GM12864 (cell line): ENCODE results near the gene OTOGL.

Experiments
- DNase-seq: peaks from one replicate; pipeline ENCODE4 v3.0.0-alpha.2; 2011; ENCODE audit warnings: low read depth
- H3K4me3 ChIP-seq: 2 replicates; pipeline ENCODE4 v1.5.1; 2011; ENCODE audit warnings: mild to moderate bottlenecking, low read depth, low read length, control low read depth
- CTCF ChIP-seq: IDR thresholded peaks from 2 replicates; pipeline ENCODE4 v1.5.1; 2011; ENCODE audit warnings: low read depth, mild to moderate bottlenecking, moderate library complexity, low read length, control low read depth, inconsistent platforms; ENCODE audit errors: missing control alignments

OTOGL gene

GRCh38 chr12:80154261-80154660, 54.9 kb downstream of the OTOGL start:
- no peak for DNase-seq
- H3K4me3 ChIP-seq = no peak overlapping the region
- TF ChIP-seq CTCF = no peak

GRCh38 chr12:80156306-80156705, 57.0 kb downstream of the OTOGL start:
- DNase-seq = no peak
- TF ChIP-seq CTCF = no peak
- no peak overlapping the region for H3K4me3 ChIP-seq

GRCh38 chr12:80157645-80158044, 58.3 kb downstream of the OTOGL start:
- no peak for DNase-seq
- no peak overlapping the region for H3K4me3 ChIP-seq

GRCh38 chr12:80161612-80162011, 62.3 kb downstream of the OTOGL start:
- no peak for TF ChIP-seq CTCF
- H3K4me3 ChIP-seq = no peak overlapping the region
- DNase-seq = no peak

More at GRCh38 chr12:80157645-80158044, 58.3 kb downstream of the OTOGL start:
- TF ChIP-seq CTCF = no peak

- no peak overlapping the region for H3K4me3 ChIP-seq
- TF ChIP-seq CTCF = no peak
- DNase-seq = no peak
These were observed 62.8 kb downstream of the OTOGL start for GRCh38 chr12:80162177-80162576.

- DNase-seq = no peak
- no peak for TF ChIP-seq CTCF
- H3K4me3 ChIP-seq = no peak overlapping the region
These were observed 66.4 kb downstream of the OTOGL start for GRCh38 chr12:80165746-80166145.

- no peak overlapping the region for H3K4me3 ChIP-seq
- DNase-seq = no peak
- TF ChIP-seq CTCF = no peak
These were observed 67.4 kb downstream of the OTOGL start for GRCh38 chr12:80166751-80167150.
